SK-N-SH (cell line): ENCODE results near the gene BRD7.

Source experiments
- POLR2AphosphoS5 ChIP-seq: IDR thresholded peaks from 2 replicates; pipeline ENCODE4 v1.6.1; 2012; ENCODE audit warnings: low read depth, low read length
- TF ChIP-seq, protein P1 (sequence below): fragments of 200-600 bp; sonication (generic); IDR thresholded peaks from 2 replicates; pipeline ENCODE4 v1.6.1; 2017; ENCODE audit warnings: antibody characterized with exemption, mild to moderate bottlenecking, moderate library complexity

DNA sequence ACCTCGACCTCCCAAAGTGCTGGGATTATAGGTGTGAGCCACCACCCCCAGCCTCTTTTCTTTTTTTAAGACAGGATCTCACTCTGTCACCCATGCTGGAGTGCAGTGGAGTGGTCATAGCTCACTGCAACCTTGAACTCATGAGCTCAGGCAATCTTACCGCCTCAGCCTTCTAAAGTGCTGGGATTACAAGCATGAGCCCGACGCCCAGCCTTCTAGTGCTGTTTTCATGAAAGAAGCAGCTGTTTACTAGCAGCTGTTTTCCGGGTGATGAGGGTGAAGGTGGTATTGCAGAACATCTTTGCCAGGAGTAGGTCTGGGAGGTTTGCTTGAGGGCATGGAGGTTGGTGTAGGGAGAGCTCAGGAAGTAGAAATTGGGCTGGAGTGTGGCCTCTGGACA, 100.4 kb downstream of the BRD7 start:
- TF ChIP-seq, protein P1, sequence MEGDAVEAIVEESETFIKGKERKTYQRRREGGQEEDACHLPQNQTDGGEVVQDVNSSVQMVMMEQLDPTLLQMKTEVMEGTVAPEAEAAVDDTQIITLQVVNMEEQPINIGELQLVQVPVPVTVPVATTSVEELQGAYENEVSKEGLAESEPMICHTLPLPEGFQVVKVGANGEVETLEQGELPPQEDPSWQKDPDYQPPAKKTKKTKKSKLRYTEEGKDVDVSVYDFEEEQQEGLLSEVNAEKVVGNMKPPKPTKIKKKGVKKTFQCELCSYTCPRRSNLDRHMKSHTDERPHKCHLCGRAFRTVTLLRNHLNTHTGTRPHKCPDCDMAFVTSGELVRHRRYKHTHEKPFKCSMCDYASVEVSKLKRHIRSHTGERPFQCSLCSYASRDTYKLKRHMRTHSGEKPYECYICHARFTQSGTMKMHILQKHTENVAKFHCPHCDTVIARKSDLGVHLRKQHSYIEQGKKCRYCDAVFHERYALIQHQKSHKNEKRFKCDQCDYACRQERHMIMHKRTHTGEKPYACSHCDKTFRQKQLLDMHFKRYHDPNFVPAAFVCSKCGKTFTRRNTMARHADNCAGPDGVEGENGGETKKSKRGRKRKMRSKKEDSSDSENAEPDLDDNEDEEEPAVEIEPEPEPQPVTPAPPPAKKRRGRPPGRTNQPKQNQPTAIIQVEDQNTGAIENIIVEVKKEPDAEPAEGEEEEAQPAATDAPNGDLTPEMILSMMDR = no peak
- TF ChIP-seq POLR2AphosphoS5 = no peak
